Kasumi-1 (cell line): ENCODE measurements around the gene DLG4.

ENCODE experiments used
- DNase-seq, 2 experiments: peaks; one replicate each; lab custom pipeline; 2025; lab: John Stamatoyannopoulos, UW

Gene DLG4

GRCh38 chr17:7214300-7215135 is 5.1 kb downstream of the DLG4 start:
- peak; percentile 82 to 83 for DNase-seq

- DNase-seq = peak; percentile 32 to 46
These were observed 5.7 kb downstream of the DLG4 start for GRCh38 chr17:7213895-7214299.

GRCh38 chr17:7211491-7212273 is 8.0 kb downstream of the DLG4 start:
- DNase-seq = no peak

GRCh38 chr17:7208754-7209460 is 10.7 kb downstream of the DLG4 start:
- DNase-seq = no peak

GRCh38 chr17:7208027-7208571 is 11.5 kb downstream of the DLG4 start:
- DNase-seq = no peak

GRCh38 chr17:7207120-7208001 is 12.3 kb downstream of the DLG4 start:
- no peak for DNase-seq

- no peak for DNase-seq
These were observed 14.1 kb downstream of the DLG4 start for GRCh38 chr17:7205561-7205960.

- peak; percentile 52 to 67 for DNase-seq
These were observed 14.7 kb downstream of the DLG4 start for GRCh38 chr17:7204828-7205461.

- no peak for DNase-seq
These were observed 15.3 kb downstream of the DLG4 start for GRCh38 chr17:7204336-7204735.

- DNase-seq = no peak
These were observed 16.2 kb downstream of the DLG4 start for GRCh38 chr17:7203391-7203790.

GRCh38 chr17:7196651-7197401 is 22.8 kb downstream of the DLG4 start:
- DNase-seq = no peak

GRCh38 chr17:7195971-7196370 is 23.7 kb downstream of the DLG4 start:
- DNase-seq = no peak

- DNase-seq = no peak
These were observed 27.2 kb downstream of the DLG4 start for GRCh38 chr17:7192271-7192937.

- DNase-seq = peak; percentile 13 to 16
These were observed 27.9 kb downstream of the DLG4 start for GRCh38 chr17:7191571-7192270.

GRCh38 chr17:7191069-7191468 is 28.6 kb downstream of the DLG4 start:
- no peak for DNase-seq

GRCh38 chr17:7190276-7190917 is 29.2 kb downstream of the DLG4 start:
- no peak for DNase-seq

GRCh38 chr17:7186241-7186640 is 33.4 kb downstream of the DLG4 start:
- DNase-seq = peak; percentile 6 to 13

- no peak for DNase-seq
These were observed 35.0 kb downstream of the DLG4 start for GRCh38 chr17:7184647-7185046.
